ENCODE results near the gene GRM7. TPM values are rescaled to one million over a fixed set of nuclear protein-coding genes. Genes with fewer than 3 reads are reported as not detected.

Gene GRM7
- polyA plus RNA-seq, 1 donor from 2014 or later: 23.8 TPM

- Histone ChIP-seq H2AFZ (ENCODE audit: low read depth, low read length) (no peak overlapping the region), H3K9me3 (ENCODE audit: low read length) (no peaks in the 10 kb centered on the region), H3K9me2 (ENCODE audit: insufficient read depth, low read length) (no peaks in the 10 kb centered on the region), H3K4me2 (ENCODE audit: low read length) (no peak overlapping the region), H3K9ac (ENCODE audit: low read length) (no peak overlapping the region), H3K79me2 (replicated peaks; ENCODE audit: insufficient read depth, low read length) (no peaks in the 10 kb centered on the region), H4K20me1 (ENCODE audit: insufficient read depth) (no peaks in the 10 kb centered on the region), H3F3A (ENCODE audit: insufficient read depth, low read length, poor library complexity, severe bottlenecking) (no peaks in the 10 kb centered on the region), H3K4me3 (ENCODE audit: low read length) (no peak overlapping the region), H3K36me3 (ENCODE audit: insufficient read depth, low read length) (no peaks in the 10 kb centered on the region), H3K27me3 (ENCODE audit: insufficient read depth, low read depth, low read length) (no peaks in the 10 kb centered on the region), H3K27ac (ENCODE audit: low read length) (no peak overlapping the region)
- TF ChIP-seq POLR2AphosphoS5 (IDR thresholded peaks at IDR 0.05): no peak
These were observed 659.1 kb downstream of the GRM7 start for GRCh38 chr3:7520059-7520458.

DNA sequence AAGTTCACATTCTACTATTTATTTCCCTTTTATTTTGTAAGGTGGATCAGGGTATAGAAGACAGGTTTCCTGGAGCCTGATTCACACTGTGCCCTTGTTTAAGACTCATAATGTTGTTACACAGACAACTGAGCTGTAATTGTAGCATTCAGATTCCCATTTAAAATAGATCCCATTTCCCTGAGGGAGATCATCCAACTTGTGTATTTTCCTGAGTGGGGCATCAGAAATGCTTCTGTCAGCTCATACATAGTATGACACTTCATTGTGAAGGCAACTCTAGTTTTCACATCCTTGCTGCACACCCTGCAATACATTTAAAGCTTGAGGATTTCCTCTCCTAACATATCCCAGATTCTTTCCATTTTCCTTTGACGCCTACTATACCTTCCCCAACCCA lies 659.7 kb downstream of the GRM7 start:
- H3K9me3 ChIP-seq (ENCODE audit: low read length): no peaks in the 10 kb centered on the region
- no peaks in the 10 kb centered on the region for H3K27me3 ChIP-seq (ENCODE audit: insufficient read depth, low read depth, low read length)
- H2AFZ ChIP-seq (ENCODE audit: low read depth, low read length): no peak overlapping the region
- H3K9ac ChIP-seq (ENCODE audit: low read length): no peak overlapping the region
- H3K36me3 ChIP-seq (ENCODE audit: insufficient read depth, low read length): no peaks in the 10 kb centered on the region
- no peaks in the 10 kb centered on the region for H3K79me2 ChIP-seq (replicated peaks; ENCODE audit: insufficient read depth, low read length)
- no peak overlapping the region for H3K4me2 ChIP-seq (ENCODE audit: low read length)
- no peak overlapping the region for H3K4me3 ChIP-seq (ENCODE audit: low read length)
- no peak overlapping the region for H3K27ac ChIP-seq (ENCODE audit: low read length)
- H3K9me2 ChIP-seq (ENCODE audit: insufficient read depth, low read length): no peaks in the 10 kb centered on the region
- H4K20me1 ChIP-seq (ENCODE audit: insufficient read depth): no peaks in the 10 kb centered on the region
- no peak for TF ChIP-seq TAF1 (IDR thresholded peaks at IDR 0.05; ENCODE audit: low read depth)
- TF ChIP-seq, protein P1, sequence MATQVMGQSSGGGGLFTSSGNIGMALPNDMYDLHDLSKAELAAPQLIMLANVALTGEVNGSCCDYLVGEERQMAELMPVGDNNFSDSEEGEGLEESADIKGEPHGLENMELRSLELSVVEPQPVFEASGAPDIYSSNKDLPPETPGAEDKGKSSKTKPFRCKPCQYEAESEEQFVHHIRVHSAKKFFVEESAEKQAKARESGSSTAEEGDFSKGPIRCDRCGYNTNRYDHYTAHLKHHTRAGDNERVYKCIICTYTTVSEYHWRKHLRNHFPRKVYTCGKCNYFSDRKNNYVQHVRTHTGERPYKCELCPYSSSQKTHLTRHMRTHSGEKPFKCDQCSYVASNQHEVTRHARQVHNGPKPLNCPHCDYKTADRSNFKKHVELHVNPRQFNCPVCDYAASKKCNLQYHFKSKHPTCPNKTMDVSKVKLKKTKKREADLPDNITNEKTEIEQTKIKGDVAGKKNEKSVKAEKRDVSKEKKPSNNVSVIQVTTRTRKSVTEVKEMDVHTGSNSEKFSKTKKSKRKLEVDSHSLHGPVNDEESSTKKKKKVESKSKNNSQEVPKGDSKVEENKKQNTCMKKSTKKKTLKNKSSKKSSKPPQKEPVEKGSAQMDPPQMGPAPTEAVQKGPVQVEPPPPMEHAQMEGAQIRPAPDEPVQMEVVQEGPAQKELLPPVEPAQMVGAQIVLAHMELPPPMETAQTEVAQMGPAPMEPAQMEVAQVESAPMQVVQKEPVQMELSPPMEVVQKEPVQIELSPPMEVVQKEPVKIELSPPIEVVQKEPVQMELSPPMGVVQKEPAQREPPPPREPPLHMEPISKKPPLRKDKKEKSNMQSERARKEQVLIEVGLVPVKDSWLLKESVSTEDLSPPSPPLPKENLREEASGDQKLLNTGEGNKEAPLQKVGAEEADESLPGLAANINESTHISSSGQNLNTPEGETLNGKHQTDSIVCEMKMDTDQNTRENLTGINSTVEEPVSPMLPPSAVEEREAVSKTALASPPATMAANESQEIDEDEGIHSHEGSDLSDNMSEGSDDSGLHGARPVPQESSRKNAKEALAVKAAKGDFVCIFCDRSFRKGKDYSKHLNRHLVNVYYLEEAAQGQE (IDR thresholded peaks at IDR 0.05; ENCODE audit: borderline replicate concordance): peak; percentile 69
- TF ChIP-seq EZH2 (IDR thresholded peaks at IDR 0.05; ENCODE audit: borderline replicate concordance, insufficient read depth, low read length, poor library complexity, severe bottlenecking): no peak
- TF ChIP-seq, protein P2, sequence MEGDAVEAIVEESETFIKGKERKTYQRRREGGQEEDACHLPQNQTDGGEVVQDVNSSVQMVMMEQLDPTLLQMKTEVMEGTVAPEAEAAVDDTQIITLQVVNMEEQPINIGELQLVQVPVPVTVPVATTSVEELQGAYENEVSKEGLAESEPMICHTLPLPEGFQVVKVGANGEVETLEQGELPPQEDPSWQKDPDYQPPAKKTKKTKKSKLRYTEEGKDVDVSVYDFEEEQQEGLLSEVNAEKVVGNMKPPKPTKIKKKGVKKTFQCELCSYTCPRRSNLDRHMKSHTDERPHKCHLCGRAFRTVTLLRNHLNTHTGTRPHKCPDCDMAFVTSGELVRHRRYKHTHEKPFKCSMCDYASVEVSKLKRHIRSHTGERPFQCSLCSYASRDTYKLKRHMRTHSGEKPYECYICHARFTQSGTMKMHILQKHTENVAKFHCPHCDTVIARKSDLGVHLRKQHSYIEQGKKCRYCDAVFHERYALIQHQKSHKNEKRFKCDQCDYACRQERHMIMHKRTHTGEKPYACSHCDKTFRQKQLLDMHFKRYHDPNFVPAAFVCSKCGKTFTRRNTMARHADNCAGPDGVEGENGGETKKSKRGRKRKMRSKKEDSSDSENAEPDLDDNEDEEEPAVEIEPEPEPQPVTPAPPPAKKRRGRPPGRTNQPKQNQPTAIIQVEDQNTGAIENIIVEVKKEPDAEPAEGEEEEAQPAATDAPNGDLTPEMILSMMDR (IDR thresholded peaks at IDR 0.05; ENCODE audit: poor library complexity, severe bottlenecking): no peak
- TF ChIP-seq MXI1 (conservative IDR thresholded peaks at IDR 0.05; ENCODE audit: poor library complexity, severe bottlenecking): no peak
- peak; percentile 51 for TF ChIP-seq EP300 (conservative IDR thresholded peaks at IDR 0.05; ENCODE audit: poor library complexity, severe bottlenecking)
- no peak for TF ChIP-seq RAD21 (conservative IDR thresholded peaks at IDR 0.05)
- peak; percentile 36 for TF ChIP-seq POLR2AphosphoS5 (IDR thresholded peaks at IDR 0.05)
- no peak for TF ChIP-seq SMC3 (conservative IDR thresholded peaks at IDR 0.05; ENCODE audit: poor library complexity)
- H3F3A ChIP-seq (ENCODE audit: insufficient read depth, low read length, poor library complexity, severe bottlenecking): no peaks in the 10 kb centered on the region

DNA sequence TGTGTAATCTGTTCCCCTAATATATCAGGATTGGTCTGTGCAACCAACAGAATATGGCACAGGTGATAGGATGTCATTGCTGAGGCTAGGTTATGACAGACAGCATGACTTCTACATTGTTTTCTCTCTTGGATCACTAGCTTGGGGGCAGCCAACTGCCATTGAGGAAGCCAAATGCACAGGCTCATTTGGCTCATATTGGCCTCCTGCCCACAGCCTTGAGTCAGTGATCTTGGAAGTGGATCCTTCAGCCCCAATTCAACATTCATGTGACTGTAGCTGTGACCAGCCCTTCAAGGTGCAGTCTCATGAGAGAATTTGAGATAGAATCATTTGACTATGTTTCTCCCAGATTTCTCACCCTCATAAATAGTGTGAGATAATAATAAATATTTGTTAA lies 675.6 kb downstream of the GRM7 start:
- no peaks in the 10 kb centered on the region for H3K79me2 ChIP-seq (replicated peaks; ENCODE audit: insufficient read depth, low read length)
- H2AFZ ChIP-seq (ENCODE audit: low read depth, low read length): no peak overlapping the region
- no peak overlapping the region for H3K4me2 ChIP-seq (ENCODE audit: low read length)
- TF ChIP-seq EP300 (conservative IDR thresholded peaks at IDR 0.05; ENCODE audit: poor library complexity, severe bottlenecking): no peak
- TF ChIP-seq POLR2AphosphoS5 (IDR thresholded peaks at IDR 0.05): no peak
- TF ChIP-seq EZH2 (IDR thresholded peaks at IDR 0.05; ENCODE audit: borderline replicate concordance, insufficient read depth, low read length, poor library complexity, severe bottlenecking): no peak
- TF ChIP-seq, protein P2 (IDR thresholded peaks at IDR 0.05; ENCODE audit: poor library complexity, severe bottlenecking): no peak
- no peak for TF ChIP-seq SMC3 (conservative IDR thresholded peaks at IDR 0.05; ENCODE audit: poor library complexity)
- TF ChIP-seq, protein P1 (IDR thresholded peaks at IDR 0.05; ENCODE audit: borderline replicate concordance): no peak
- TF ChIP-seq MXI1 (conservative IDR thresholded peaks at IDR 0.05; ENCODE audit: poor library complexity, severe bottlenecking): no peak
- TF ChIP-seq TAF1 (IDR thresholded peaks at IDR 0.05; ENCODE audit: low read depth): no peak
- TF ChIP-seq RAD21 (conservative IDR thresholded peaks at IDR 0.05): no peak
- no peaks in the 10 kb centered on the region for H3K9me3 ChIP-seq (ENCODE audit: low read length)
- no peaks in the 10 kb centered on the region for H3K36me3 ChIP-seq (ENCODE audit: insufficient read depth, low read length)
- H3K4me3 ChIP-seq (ENCODE audit: low read length): no peak overlapping the region
- H3K9me2 ChIP-seq (ENCODE audit: insufficient read depth, low read length): no peaks in the 10 kb centered on the region
- no peaks in the 10 kb centered on the region for H3F3A ChIP-seq (ENCODE audit: insufficient read depth, low read length, poor library complexity, severe bottlenecking)
- no peak overlapping the region for H3K9ac ChIP-seq (ENCODE audit: low read length)
- H3K27me3 ChIP-seq (ENCODE audit: insufficient read depth, low read depth, low read length): no peaks in the 10 kb centered on the region
- H4K20me1 ChIP-seq (ENCODE audit: insufficient read depth): no peaks in the 10 kb centered on the region
- H3K27ac ChIP-seq (ENCODE audit: low read length): no peak overlapping the region
